ENCODE data around the gene UGDH. TPM values are rescaled to one million over a fixed set of nuclear protein-coding genes. Genes with fewer than 3 reads are reported as not detected.

The UGDH gene
- total RNA-seq, 3 donors from 2014 or later: 21.6 to 26.2 (median 23.2) TPM

Other genes with a start within 250 kb of the UGDH start
- gene RFC1, start 161.1 kb downstream of the UGDH start, total RNA-seq: 10 to 100 TPM; 62.0 to 70.6 (median 69.9) TPM
- not detected for gene KLB, start 120.5 kb downstream of the UGDH start, total RNA-seq
- 1,000 to 10,000 TPM; 2,182 to 2,398 (median 2,351) TPM for gene RPL9, start 68.5 kb downstream of the UGDH start, total RNA-seq
- gene LIAS, start 68.4 kb downstream of the UGDH start, total RNA-seq: 10 to 100 TPM; 36.2 to 38.7 (median 36.5) TPM
- gene SMIM14, start 111.4 kb upstream of the UGDH start, total RNA-seq: 1 to 10 TPM in 1 of 3 donors, under 1 TPM in 2; 0.51 to 1.6 (median 0.98) TPM
- 10 to 100 TPM; 94.3 to 95.7 (median 95.2) TPM for gene UBE2K, start 170.7 kb upstream of the UGDH start, total RNA-seq

Measured in activated T-cell treated with anti-CD3 and anti-CD28 coated beads, Interleukin-2, amount 50 U/mL, for 4 hours (primary cell).